GM13977 (cell line): Measurements from ENCODE around the gene BARD1.
"Not testable (repeated sequence)": the region's sequence is repeated elsewhere in the genome, so short reads cannot be mapped to it uniquely, and the experiment has no call there.

ENCODE experiments used
- DNase-seq: peaks from one replicate; pipeline ENCODE4 v3.0.0; 2012; ENCODE audit warnings: low spot score
- CTCF ChIP-seq: IDR thresholded peaks from 2 replicates; pipeline ENCODE4 v1.5.1; 2012; ENCODE audit warnings: mild to moderate bottlenecking, control low read depth; ENCODE audit not compliant: insufficient read depth; ENCODE audit errors: extremely low read depth, missing control alignments
- in situ Hi-C: fragments of 300-500 bp; cut with MboI; formaldehyde crosslinking; loops from one replicate; pipeline ENCODE4 v1.12.0; 2022; ENCODE audit warnings: low sequenced_read_pairs, low pct_unique_long_range_greater_than_20kb, mixed read lengths, inconsistent platforms; ENCODE audit not compliant: unreplicated experiment

BARD1 gene

GRCh38 chr2:214696681-214697080 lies 112.8 kb downstream of the BARD1 start:
- DNase-seq: no peak
- TF ChIP-seq CTCF: no peak
- in situ Hi-C loops: no loop called here

- DNase-seq: no peak
- in situ Hi-C loops: no loop called here
- no peak for TF ChIP-seq CTCF
Observed at GRCh38 chr2:214695789-214696188, 113.7 kb downstream of the BARD1 start.

- in situ Hi-C loops, DNase-seq: not testable (repeated sequence)
Observed at GRCh38 chr2:214683557-214683956, 125.9 kb downstream of the BARD1 start.

GRCh38 chr2:214679736-214680135 lies 129.7 kb downstream of the BARD1 start:
- no peak for DNase-seq
- TF ChIP-seq CTCF: no peak
- in situ Hi-C loops: no loop called here

GRCh38 chr2:214676421-214677089 lies 132.9 kb downstream of the BARD1 start:
- in situ Hi-C loops: no loop called here
- no peak for DNase-seq
- TF ChIP-seq CTCF: no peak
